Thyroid gland (tissue), 4 donors: ENCODE results near the gene CREBL2. TPM values are rescaled to one million over a fixed set of nuclear protein-coding genes. Genes with fewer than 3 reads are reported as not detected.
"Not testable (repeated sequence)": the region's sequence is repeated elsewhere in the genome, so short reads cannot be mapped to it uniquely, and the experiment has no call there.

ENCODE experiments used
- DNase-seq, 2 donors: peaks; one replicate each; pipeline ENCODE4 v3.0.0-alpha.2; 2019
- H3K27ac ChIP-seq, 3 donors: fragments of 200-600 bp; sonication (generic); 1 replicate in 2 of 3; 2 replicates in 1 of 3; pipeline ENCODE4 v1.5.1; 2016 to 2019; ENCODE audit warnings: mild to moderate bottlenecking in 1 of 3, moderate library complexity in 1 of 3
- H3K27me3 ChIP-seq: fragments of 200-600 bp; sonication (generic); one replicate; pipeline ENCODE4 v1.5.1; 2019
- H3K36me3 ChIP-seq, 2 donors: fragments of 200-600 bp; sonication (generic); one replicate each; pipeline ENCODE4 v1.5.1; 2016 to 2019
- H3K4me1 ChIP-seq, 2 donors: fragments of 200-600 bp; sonication (generic); one replicate each; pipeline ENCODE4 v1.5.1; 2017 to 2019
- H3K4me3 ChIP-seq, 3 donors: fragments of 200-600 bp; sonication (generic); replicated peaks in 1 of 3; 1 replicate in 2 of 3; 2 replicates in 1 of 3; pipeline ENCODE4 v1.5.1; 2016; ENCODE audit warnings: mild to moderate bottlenecking in 1 of 3
- H3K9me3 ChIP-seq: fragments of 200-600 bp; sonication (generic); one replicate; pipeline ENCODE4 v1.5.1; 2017
- CTCF ChIP-seq, 6 experiments: fragments of 200-600 bp in 3 of 6; fragments of 450-650 bp in 3 of 6; sonication (generic) in 3 of 6; IDR thresholded peaks; one replicate each; pipeline ENCODE4 v1.5.1; 2016 to 2019; ENCODE audit warnings: antibody characterized with exemption in 6 of 6, mild to moderate bottlenecking in 2 of 6, inconsistent platforms in 1 of 6, moderate library complexity in 1 of 6
- POLR2A ChIP-seq, 2 donors: fragments of 450-650 bp; IDR thresholded peaks; one replicate each; pipeline ENCODE4 v1.6.1; 2017; ENCODE audit warnings: antibody characterized with exemption in 2 of 2, mild to moderate bottlenecking in 2 of 2, moderate library complexity in 1 of 2
- WGBS, 2 donors: methylation state at CpG; one replicate each; pipeline ENCODE4 v1.1.5; 2017; 5-methylcytosine and 5-hydroxymethylcytosine counted together
- intact Hi-C: fragments of 100-400 bp; cut with DNase I; formaldehyde crosslinking; loops from one replicate; pipeline ENCODE4 v1.15.1; 2023
- total RNA-seq, 4 donors: library from RNA; depleted of rRNA; stranded (reverse); fragments of >200 nt; gene quantifications; one replicate each; pipeline ENCODE4 v1.2.3, GENCODE V29; 2016

Gene CREBL2
- total RNA-seq, 4 donors from 2014 or later: 67.8 to 84.3 (median 74.0) TPM

GRCh38 chr12:12648284-12648683 is 36.6 kb downstream of the CREBL2 start:
- Histone ChIP-seq H3K9me3 (no peaks in the 10 kb centered on the region), H3K4me1 (no peaks in the 10 kb centered on the region), H3K27me3 (no peaks in the 10 kb centered on the region), H3K36me3 (peaks cover under 1 to 3% of the 10 kb centered on the region in 2 donors), H3K27ac (no peak overlapping the region), H3K4me3 (no peak overlapping the region)
- intact Hi-C loops: no loop called here
- no peak for DNase-seq
- TF ChIP-seq POLR2A (IDR thresholded peaks at IDR 0.05): no peak
- TF ChIP-seq CTCF (IDR thresholded peaks at IDR 0.05): no peak

GRCh38 chr12:12648951-12649650 is 37.4 kb downstream of the CREBL2 start:
- TF ChIP-seq POLR2A (IDR thresholded peaks at IDR 0.05) (no peak), CTCF (IDR thresholded peaks at IDR 0.05) (no peak)
- Histone ChIP-seq H3K36me3 (peaks cover 0 to 3% of the 10 kb centered on the region in 2 donors), H3K9me3 (no peaks in the 10 kb centered on the region), H3K27me3 (no peaks in the 10 kb centered on the region), H3K4me3 (no peak overlapping the region), H3K4me1 (no peaks in the 10 kb centered on the region), H3K27ac (no peak overlapping the region)
- intact Hi-C loops: no loop called here
- no peak for DNase-seq

- Histone ChIP-seq H3K4me3 (no peak overlapping the region), H3K9me3 (no peaks in the 10 kb centered on the region), H3K27me3 (no peaks in the 10 kb centered on the region), H3K36me3 (no peaks in the 10 kb centered on the region), H3K27ac (no peak overlapping the region), H3K4me1 (peaks cover 0 to 4% of the 10 kb centered on the region in 2 donors)
- no peak for DNase-seq
- no peak for TF ChIP-seq POLR2A (IDR thresholded peaks at IDR 0.05)
- intact Hi-C loops: no loop called here
Observed at GRCh38 chr12:12651752-12652151, 40.1 kb downstream of the CREBL2 start.

- intact Hi-C loops, H3K4me3 ChIP-seq, DNase-seq, H3K27ac ChIP-seq, H3K9me3 ChIP-seq, H3K4me1 ChIP-seq, H3K36me3 ChIP-seq, H3K27me3 ChIP-seq: not testable (repeated sequence)
- 95 to 96% methylated on average over 4 of the region's 4 CpGs for WGBS, 2 donors
Observed at GRCh38 chr12:12652704-12653103, 41.0 kb downstream of the CREBL2 start.

- Histone ChIP-seq H3K4me1 (peaks cover 0 to 4% of the 10 kb centered on the region in 2 donors), H3K4me3 (no peak overlapping the region), H3K27me3 (no peaks in the 10 kb centered on the region), H3K9me3 (no peaks in the 10 kb centered on the region), H3K27ac (no peak overlapping the region), H3K36me3 (no peaks in the 10 kb centered on the region)
- no peak for DNase-seq
- no peak for TF ChIP-seq CTCF (IDR thresholded peaks at IDR 0.05)
- no peak for TF ChIP-seq POLR2A (IDR thresholded peaks at IDR 0.05)
- intact Hi-C loops: no loop called here
Observed at GRCh38 chr12:12653922-12654321, 42.2 kb downstream of the CREBL2 start.

- H3K36me3 ChIP-seq: no peaks in the 10 kb centered on the region
- TF ChIP-seq POLR2A (IDR thresholded peaks at IDR 0.05): no peak
- DNase-seq: no peak
- WGBS, 2 donors: 71 to 80% methylated on average over 3 of the region's 3 CpGs
- no peak overlapping the region for H3K4me3 ChIP-seq
- H3K9me3 ChIP-seq: no peaks in the 10 kb centered on the region
- intact Hi-C loops: loop anchor here (5.0 kb wide), 1 partner anchor 278 kb away; no protein-coding TSS in a partner anchor
- peaks cover 0 to 4% of the 10 kb centered on the region in 2 donors for H3K4me1 ChIP-seq
- no peaks in the 10 kb centered on the region for H3K27me3 ChIP-seq
- no peak overlapping the region for H3K27ac ChIP-seq
Observed at GRCh38 chr12:12654691-12655460, 43.2 kb downstream of the CREBL2 start.
